Measurements from ENCODE around the gene CXCL9. TPM values are rescaled to one million over a fixed set of nuclear protein-coding genes. Genes with fewer than 3 reads are reported as not detected.
A peak's percentile ranks its signal among the peaks of the same experiment; 100 is the strongest.

CXCL9 gene
- polyA plus RNA-seq, 3 donors = 0.46 to 0.95 (median 0.55) TPM

DNA sequence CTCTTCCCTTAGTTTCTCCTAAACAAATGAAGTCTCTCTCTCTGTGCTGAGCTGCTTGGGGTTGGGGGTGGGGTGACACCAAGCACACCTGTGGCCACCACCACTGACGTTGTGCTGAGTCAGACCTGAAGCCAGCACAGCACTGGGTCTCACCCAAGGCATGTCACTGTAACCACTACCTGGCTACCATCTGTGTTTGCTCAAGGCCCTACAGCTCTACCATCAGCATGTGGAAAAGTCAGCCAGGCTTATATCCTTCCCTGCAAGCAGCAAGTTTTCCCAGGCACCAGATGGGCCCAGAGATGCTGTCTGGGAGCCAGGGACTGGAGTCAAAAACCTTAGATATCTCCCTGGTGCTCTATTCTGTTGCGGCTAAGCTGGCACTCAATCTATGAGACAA is 9.1 kb upstream of the CXCL9 start:
- no peaks in the 10 kb centered on the region for H3K9me3 ChIP-seq (replicated peaks in 1 of 2; ENCODE audit: control insufficient read depth in 1 of 2, insufficient read depth in 1 of 2, low read length in 2 of 2)
- Mint-ChIP-seq H3K4me1 (peaks cover 40% of the 10 kb centered on the region), H3K27me3 (ENCODE audit: low read depth in 3 of 3) (no peaks in the 10 kb centered on the region), H3K36me3 (no peaks in the 10 kb centered on the region), H3K9me3 (no peaks in the 10 kb centered on the region), H3K27ac (peak overlapping the region in 1 of 7 donors; percentile 68), H3K4me3 (no peak overlapping the region)
- H3K9ac ChIP-seq (ENCODE audit: insufficient read depth, low read length, poor library complexity, severe bottlenecking) = no peak overlapping the region
- no peaks in the 10 kb centered on the region for H3K27me3 ChIP-seq (ENCODE audit: control insufficient read depth in 2 of 2, insufficient read depth in 2 of 2, low read length in 2 of 2)
- H3K27ac ChIP-seq (ENCODE audit: low read depth in 1 of 2, low read length in 2 of 2) = no peak overlapping the region
- 83% methylated on average over 2 of the region's 2 CpGs for WGBS (ENCODE audit: insufficient coverage)
- H3K4me1 ChIP-seq (ENCODE audit: control insufficient read depth in 1 of 2, insufficient read depth in 2 of 2, low read length in 2 of 2) = peaks cover 17 to 19% of the 10 kb centered on the region in 2 donors
- intact Hi-C loops (cut with micrococcal nuclease) = no loop called here
- no peaks in the 10 kb centered on the region for H4K20me1 ChIP-seq (ENCODE audit: insufficient read depth, low read length)
- no peak overlapping the region for H2AFZ ChIP-seq (ENCODE audit: insufficient read depth, low read depth, low read length, poor library complexity, severe bottlenecking)
- DNase-seq = no peak
- H3K79me2 ChIP-seq (ENCODE audit: insufficient read depth, low read length) = no peaks in the 10 kb centered on the region
- H3K36me3 ChIP-seq (replicated peaks in 1 of 2; ENCODE audit: control insufficient read depth in 1 of 2, insufficient read depth in 2 of 2, low read length in 2 of 2) = no peaks in the 10 kb centered on the region
- H3K4me3 ChIP-seq (replicated peaks in 1 of 3; ENCODE audit: low read depth in 2 of 3, low read length in 3 of 3) = no peak overlapping the region
- TF ChIP-seq, protein P1, sequence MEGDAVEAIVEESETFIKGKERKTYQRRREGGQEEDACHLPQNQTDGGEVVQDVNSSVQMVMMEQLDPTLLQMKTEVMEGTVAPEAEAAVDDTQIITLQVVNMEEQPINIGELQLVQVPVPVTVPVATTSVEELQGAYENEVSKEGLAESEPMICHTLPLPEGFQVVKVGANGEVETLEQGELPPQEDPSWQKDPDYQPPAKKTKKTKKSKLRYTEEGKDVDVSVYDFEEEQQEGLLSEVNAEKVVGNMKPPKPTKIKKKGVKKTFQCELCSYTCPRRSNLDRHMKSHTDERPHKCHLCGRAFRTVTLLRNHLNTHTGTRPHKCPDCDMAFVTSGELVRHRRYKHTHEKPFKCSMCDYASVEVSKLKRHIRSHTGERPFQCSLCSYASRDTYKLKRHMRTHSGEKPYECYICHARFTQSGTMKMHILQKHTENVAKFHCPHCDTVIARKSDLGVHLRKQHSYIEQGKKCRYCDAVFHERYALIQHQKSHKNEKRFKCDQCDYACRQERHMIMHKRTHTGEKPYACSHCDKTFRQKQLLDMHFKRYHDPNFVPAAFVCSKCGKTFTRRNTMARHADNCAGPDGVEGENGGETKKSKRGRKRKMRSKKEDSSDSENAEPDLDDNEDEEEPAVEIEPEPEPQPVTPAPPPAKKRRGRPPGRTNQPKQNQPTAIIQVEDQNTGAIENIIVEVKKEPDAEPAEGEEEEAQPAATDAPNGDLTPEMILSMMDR (IDR thresholded peaks at IDR 0.05) = no peak
- H3K4me2 ChIP-seq (replicated peaks; ENCODE audit: extremely low read depth, low read length, poor library complexity, severe bottlenecking) = no peak overlapping the region

DNA sequence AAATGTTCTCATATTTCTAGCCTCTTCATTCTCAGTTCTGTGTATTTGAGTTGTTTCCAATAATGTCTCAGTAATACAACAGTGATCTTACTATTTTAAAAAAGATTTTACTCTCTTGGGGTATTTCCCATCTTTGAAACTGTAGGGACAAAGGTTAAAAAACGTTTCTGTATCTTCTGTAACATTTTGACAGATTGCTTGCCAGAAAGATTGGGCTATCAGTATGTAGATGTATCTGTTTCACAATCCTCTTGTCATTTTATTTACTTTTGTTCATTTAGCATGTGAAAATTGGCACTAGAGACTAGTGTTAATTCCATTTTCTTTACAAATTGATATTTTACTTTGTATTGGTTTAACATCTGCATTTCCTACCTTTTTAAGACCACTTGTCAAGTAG is 6.2 kb upstream of the CXCL9 start:
- TF ChIP-seq, protein P1 (IDR thresholded peaks at IDR 0.05) = no peak

More for the DNA sequence above, 6.2 kb upstream of the CXCL9 start:
- Histone ChIP-seq H3K27ac (ENCODE audit: low read depth in 1 of 2, low read length in 2 of 2) (no peak overlapping the region), H3K4me3 (replicated peaks in 1 of 3; ENCODE audit: low read depth in 2 of 3, low read length in 3 of 3) (no peak overlapping the region), H3K9ac (ENCODE audit: insufficient read depth, low read length, poor library complexity, severe bottlenecking) (no peak overlapping the region), H3K9me3 (replicated peaks in 1 of 2; ENCODE audit: control insufficient read depth in 1 of 2, insufficient read depth in 1 of 2, low read length in 2 of 2) (no peaks in the 10 kb centered on the region), H3K27me3 (ENCODE audit: control insufficient read depth in 2 of 2, insufficient read depth in 2 of 2, low read length in 2 of 2) (no peaks in the 10 kb centered on the region), H2AFZ (ENCODE audit: insufficient read depth, low read depth, low read length, poor library complexity, severe bottlenecking) (no peak overlapping the region), H3K4me1 (ENCODE audit: control insufficient read depth in 1 of 2, insufficient read depth in 2 of 2, low read length in 2 of 2) (peaks cover 17 to 20% of the 10 kb centered on the region in 2 donors), H3K79me2 (ENCODE audit: insufficient read depth, low read length) (no peaks in the 10 kb centered on the region), H4K20me1 (ENCODE audit: insufficient read depth, low read length) (no peaks in the 10 kb centered on the region), H3K4me2 (replicated peaks; ENCODE audit: extremely low read depth, low read length, poor library complexity, severe bottlenecking) (no peak overlapping the region), H3K36me3 (replicated peaks in 1 of 2; ENCODE audit: control insufficient read depth in 1 of 2, insufficient read depth in 2 of 2, low read length in 2 of 2) (no peaks in the 10 kb centered on the region)
- WGBS (ENCODE audit: insufficient coverage) = no CpG with 5 or more reads among the region's 1 CpG
- no peak overlapping the region for H3K4me3 Mint-ChIP-seq
- no peaks in the 10 kb centered on the region for H3K36me3 Mint-ChIP-seq
- peaks cover 0 to 4% (median 0%) of the 10 kb centered on the region in 3 donors for H3K27me3 Mint-ChIP-seq (ENCODE audit: low read depth in 3 of 3)
- H3K4me1 Mint-ChIP-seq = peaks cover 34% of the 10 kb centered on the region
- DNase-seq = no peak
- intact Hi-C loops (cut with micrococcal nuclease) = no loop called here
- no peaks in the 10 kb centered on the region for H3K9me3 Mint-ChIP-seq
- H3K27ac Mint-ChIP-seq = no peak overlapping the region
